GM18498 (cell line): ENCODE measurements around the gene MINAR1.

Source experiments
- ATAC-seq: cut with Tn5 transposase; IDR thresholded peaks from one replicate; pipeline ENCODE4 v1.9.1; 2021; ENCODE audit warnings: mild to moderate bottlenecking, moderate library complexity; ENCODE audit not compliant: unreplicated experiment

Gene MINAR1

GRCh38 chr15:79459666-79460065 lies 27.5 kb downstream of the MINAR1 start:
- no peak for ATAC-seq

- ATAC-seq: no peak
Measured at GRCh38 chr15:79463043-79463780, 31.1 kb downstream of the MINAR1 start.

GRCh38 chr15:79463781-79464270 lies 31.7 kb downstream of the MINAR1 start:
- ATAC-seq: no peak

- no peak for ATAC-seq
Measured at GRCh38 chr15:79466488-79466887, 34.4 kb downstream of the MINAR1 start.

- ATAC-seq: no peak
Measured at GRCh38 chr15:79467865-79468586, 35.9 kb downstream of the MINAR1 start.

GRCh38 chr15:79472446-79472845 lies 40.3 kb downstream of the MINAR1 start:
- ATAC-seq: no peak

GRCh38 chr15:79474252-79474651 lies 42.1 kb downstream of the MINAR1 start:
- ATAC-seq: no peak

GRCh38 chr15:79475306-79475705 lies 43.2 kb downstream of the MINAR1 start:
- no peak for ATAC-seq

GRCh38 chr15:79478108-79478507 lies 46.0 kb downstream of the MINAR1 start:
- no peak for ATAC-seq

- ATAC-seq: no peak
Measured at GRCh38 chr15:79479616-79480015, 47.5 kb downstream of the MINAR1 start.

- ATAC-seq: no peak
Measured at GRCh38 chr15:79481793-79482192, 49.7 kb downstream of the MINAR1 start.
